ENCODE results near the gene SLC38A6.

- TF ChIP-seq HCFC1 (IDR thresholded peaks at IDR 0.05; ENCODE audit: low read length) (no peak), CREM (IDR thresholded peaks at IDR 0.05; ENCODE audit: low read depth) (no peak), USF2 (IDR thresholded peaks at IDR 0.05; ENCODE audit: borderline replicate concordance, low read depth, low read length) (no peak), CTCF (IDR thresholded peaks at IDR 0.05 in 2 of 3, conservative IDR thresholded peaks at IDR 0.05 in 1 of 3; ENCODE audit: control insufficient read depth in 2 of 3, extremely low read depth in 1 of 3, insufficient read depth in 1 of 3, low read depth in 3 of 3, low read length in 3 of 3) (0 out of 6 replicates have a peak, but pooled peaks of 1 of the 3 experiments have one; percentile 15)
These were observed 99.6 kb downstream of the SLC38A6 start for GRCh38 chr14:61080591-61081010.
